HG03558 (cell line): ENCODE measurements around the gene TMEM169.

Source experiments
- ATAC-seq: cut with Tn5 transposase; IDR thresholded peaks from one replicate; pipeline ENCODE4 v1.9.1; 2021; ENCODE audit warnings: moderate number of reproducible peaks; ENCODE audit not compliant: unreplicated experiment; ENCODE audit errors: extremely low read depth

Gene TMEM169

DNA sequence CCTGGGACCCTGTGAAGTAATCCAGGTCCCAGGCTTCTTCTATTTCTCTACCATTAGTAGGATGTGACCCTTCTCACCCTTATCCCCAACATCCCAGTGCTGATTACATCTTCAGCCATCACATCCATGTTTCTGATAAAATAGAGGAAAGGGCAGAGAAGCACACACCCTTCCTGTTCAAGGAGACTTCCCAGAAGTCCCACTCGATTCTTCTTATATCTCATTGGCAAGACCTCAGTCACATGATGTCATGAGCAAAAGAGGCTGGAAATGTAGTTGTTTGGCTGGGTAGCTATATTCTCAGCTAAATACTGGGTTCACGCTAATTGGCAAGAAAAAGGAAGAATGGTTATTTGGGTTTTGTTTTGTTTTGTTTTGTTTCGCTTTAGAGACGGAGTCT is 19.4 kb downstream of the TMEM169 start:
- no peak for ATAC-seq

DNA sequence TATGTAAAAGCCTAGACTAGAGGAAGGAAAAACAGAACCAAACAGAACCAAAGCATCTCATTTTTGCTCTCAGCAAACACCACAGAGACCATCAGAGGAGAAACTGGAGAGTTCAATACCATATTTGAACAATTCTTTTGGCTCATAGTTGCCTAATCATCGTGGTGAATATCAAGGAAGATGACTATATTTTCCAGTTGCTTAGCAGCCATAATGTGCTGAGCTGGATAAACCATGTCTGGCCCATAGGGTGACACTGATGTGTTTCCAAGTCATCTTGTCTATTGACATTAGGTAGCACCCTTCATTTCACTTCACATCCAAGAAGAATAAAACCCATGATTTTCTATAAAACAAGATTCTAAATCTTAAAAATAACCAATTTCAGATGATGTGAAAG is 21.5 kb downstream of the TMEM169 start:
- no peak for ATAC-seq

DNA sequence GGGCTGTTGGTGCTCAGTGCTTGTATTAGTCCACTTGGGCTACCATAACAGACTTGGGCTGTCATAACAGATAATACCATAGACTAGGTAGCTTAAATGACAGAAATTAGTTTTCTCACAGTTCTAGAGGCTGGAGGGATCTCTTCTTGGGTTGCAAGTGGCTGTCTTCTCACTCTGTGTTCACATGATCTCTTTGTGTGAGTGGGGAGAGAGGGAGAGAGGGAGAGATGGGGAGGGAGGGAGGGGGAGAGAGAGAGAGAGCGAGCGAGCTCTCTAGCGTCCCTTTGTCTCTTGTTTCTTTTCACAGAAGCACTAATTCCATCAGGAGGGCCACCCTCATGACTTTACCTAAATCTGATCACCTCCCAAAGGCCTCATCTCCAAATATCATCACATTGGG is 23.0 kb downstream of the TMEM169 start:
- ATAC-seq: no peak

DNA sequence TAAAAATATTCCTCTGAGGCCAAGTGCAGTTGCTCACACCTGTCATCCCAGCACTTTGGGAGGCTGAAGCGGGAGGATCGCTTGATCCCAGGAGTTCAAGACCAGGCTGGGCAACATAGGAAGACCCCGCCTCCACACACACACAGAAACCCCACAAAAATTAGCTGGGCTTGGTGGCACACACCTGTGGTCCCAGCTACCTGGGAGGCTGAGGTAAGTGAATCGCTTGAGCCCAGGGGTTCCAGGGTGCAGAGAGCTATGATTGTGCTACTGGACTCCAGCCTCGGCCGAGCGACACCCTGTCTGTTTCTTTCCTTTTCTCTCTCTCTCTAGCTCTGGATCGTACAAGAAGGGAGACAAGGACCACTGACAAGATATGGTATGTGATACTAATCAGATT is 25.6 kb downstream of the TMEM169 start:
- ATAC-seq: no peak

DNA sequence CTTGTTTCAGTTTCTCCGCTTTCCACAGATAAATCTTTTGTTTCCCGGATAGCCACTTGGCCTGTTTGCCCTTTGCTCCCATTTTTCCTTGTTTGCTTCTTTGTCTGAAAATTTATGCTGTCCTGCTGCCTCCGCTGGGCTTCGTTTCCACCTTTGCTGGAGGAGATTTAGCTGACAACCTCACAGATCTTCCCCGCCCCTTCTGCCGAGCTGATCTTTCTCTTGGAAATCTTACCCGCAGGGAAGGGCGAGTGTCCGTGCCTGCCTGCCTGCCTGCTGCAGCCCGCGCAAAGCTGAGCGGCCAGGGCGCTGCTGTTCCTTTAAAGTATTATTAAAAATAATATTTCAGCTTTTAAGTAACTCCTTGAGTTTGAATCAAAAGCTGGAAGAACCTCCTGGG is 26.0 kb downstream of the TMEM169 start:
- no peak for ATAC-seq

DNA sequence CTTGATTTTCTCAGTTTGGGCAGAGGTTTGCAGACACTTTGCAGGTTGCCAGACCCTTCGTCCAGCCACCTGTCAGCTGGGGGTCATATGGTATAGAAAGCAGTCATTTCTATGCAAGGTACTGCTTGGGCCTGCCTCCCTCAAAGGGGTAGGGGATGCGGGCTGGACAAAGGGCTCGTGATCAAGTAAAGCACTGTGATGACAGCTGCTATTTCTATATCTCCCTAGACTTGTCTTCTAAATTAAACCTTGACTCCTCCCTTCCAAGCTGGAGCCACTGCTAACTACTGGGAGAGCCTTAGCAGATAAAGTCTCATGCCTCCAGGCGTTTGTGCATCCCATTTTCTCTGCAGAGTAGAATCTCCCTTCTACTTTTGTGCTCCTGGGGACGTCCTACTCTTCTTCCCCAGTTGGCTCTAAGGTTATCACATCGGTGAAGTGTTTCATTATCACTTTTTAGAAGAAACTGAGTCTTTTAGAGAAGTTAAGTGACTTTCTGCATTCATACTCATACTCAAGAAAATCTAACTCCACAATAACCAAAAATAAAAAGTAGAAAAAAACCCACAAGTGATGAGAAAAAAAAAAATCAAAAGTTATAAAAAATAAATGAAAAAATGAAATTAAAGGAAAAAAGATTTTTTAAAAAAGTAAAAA is 26.7 kb downstream of the TMEM169 start:
- ATAC-seq: no peak

DNA sequence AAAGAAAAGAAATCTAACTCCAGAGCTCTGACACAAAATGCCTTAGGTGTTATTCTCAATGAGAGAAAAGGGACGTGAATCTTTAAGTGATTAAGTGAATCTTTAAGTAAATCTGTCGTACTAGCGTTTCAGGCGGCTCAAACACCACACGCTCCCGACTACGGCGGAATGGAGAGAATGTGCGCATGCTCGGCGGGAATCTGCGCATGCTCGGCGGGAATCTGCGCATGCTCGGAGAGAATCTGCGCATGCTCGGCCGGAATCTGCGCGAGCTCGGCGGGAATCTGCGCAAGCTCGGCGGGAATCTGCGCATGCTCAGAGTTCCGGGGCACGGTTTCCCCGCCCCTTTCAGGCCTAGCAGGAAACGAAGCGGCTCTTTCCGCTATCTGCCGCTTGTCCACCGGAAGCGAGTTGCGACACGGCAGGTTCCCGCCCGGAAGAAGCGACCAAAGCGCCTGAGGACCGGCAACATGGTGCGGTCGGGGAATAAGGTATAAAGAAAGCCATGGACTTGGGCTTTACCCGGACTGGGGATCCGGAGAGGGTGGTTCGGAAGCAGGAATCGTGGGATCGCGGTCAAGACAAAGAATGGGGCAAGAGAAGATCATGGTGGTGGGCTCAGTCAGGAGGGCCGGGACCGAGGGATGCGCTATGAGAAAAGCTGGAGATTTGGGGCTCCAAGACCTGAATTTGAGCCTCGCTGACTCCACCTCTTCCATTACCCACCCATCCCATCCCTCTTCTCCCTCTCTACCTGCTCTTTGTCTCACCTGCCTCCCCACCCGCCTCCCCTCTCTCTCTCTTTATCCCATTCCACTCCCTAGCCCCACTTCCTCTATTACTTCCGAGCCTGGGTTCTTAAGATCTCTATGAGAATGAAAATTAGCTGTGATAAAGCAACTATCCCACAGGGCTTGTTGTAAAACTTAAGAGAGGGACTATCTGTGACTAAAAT is 27.5 kb downstream of the TMEM169 start, which contains the start of gene XRCC5:
XRCC5 (plus strand) TSS at position 382 of the 955 bp plus-strand sequence; CDS start at position 471, 89 bp downstream.
- ATAC-seq: peak; percentile 23

DNA sequence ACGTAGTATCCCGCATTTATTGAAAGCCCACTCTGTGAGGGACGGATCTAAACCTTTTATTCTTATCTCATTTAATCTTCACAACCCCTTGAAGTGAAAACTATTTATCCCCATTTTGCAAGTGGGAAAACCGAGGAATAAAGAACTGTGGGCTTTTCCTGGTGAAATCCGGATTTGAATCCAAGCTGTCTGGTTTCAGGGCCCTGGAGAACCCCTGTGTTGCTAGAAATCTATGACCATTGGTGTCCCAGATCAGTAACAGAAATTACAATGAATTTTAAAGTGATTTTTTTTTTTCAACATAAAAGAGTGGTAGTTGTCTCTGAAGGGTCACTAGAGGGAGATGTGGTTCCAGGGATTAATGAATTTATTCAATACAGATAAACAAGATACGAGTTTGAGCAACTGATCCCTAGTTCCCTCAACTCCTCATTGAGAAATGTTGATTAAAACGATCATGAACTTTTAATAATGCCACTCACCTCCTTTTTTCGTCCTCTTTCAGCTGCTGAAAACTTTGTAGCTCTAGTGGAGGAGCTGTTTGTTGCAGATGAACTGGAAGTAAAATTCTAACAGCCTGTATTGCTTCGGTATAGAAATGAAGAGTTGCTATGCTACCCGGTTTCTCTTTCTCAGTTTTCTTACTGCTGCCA is 28.4 kb downstream of the TMEM169 start:
- no peak for ATAC-seq

DNA sequence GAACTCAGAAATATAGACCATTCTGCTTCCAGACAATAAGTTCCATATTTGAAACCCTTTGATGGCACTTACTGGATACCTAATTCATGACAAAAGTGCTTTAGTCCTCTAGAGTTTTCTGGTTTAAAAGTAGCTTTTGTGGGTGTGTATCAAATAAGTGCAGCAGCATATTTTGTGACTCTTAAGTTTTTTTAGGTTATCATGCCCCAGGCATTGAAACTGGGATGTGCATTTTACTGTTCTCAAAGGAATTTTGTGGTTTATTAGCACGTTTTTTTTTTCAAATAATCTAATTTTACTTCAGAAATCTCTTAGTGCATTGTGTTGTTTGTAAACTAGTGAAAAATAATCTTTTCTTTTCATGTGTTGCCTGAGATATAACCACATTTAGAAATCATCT is 28.9 kb downstream of the TMEM169 start:
- no peak for ATAC-seq

DNA sequence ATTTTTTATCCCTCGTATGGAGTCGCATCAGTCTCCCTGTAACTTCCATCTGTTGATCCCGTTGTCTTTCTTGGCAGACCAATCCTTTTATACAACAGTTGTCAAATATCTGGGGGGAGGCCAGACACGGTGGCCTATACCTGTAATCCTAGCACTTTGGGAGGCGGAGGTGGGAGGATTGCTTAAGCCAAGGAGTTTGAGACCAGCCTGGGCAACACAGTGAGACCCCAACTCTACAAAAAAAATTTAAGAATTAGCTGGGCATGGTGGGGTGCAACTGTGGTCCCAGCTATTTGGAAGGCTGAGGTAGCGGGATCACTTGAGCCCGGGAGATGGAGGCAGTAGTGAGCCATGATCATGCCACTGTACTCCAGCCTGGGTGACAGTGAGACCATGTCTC is 29.4 kb downstream of the TMEM169 start:
- no peak for ATAC-seq

DNA sequence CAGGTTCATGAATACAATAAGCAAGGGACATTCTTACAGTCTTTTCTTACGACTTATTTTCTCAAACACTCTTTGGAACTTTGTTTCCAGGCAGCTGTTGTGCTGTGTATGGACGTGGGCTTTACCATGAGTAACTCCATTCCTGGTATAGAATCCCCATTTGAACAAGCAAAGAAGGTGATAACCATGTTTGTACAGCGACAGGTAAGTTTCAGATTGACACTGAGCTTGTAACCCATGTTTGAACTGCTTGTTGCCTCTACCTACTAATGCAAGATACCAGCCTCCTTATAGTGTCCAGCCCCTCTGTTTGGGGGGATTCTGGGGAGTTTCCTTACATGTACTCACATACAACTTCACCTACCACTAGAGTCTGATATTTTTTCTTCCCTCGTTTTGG is 31.2 kb downstream of the TMEM169 start:
- ATAC-seq: no peak

DNA sequence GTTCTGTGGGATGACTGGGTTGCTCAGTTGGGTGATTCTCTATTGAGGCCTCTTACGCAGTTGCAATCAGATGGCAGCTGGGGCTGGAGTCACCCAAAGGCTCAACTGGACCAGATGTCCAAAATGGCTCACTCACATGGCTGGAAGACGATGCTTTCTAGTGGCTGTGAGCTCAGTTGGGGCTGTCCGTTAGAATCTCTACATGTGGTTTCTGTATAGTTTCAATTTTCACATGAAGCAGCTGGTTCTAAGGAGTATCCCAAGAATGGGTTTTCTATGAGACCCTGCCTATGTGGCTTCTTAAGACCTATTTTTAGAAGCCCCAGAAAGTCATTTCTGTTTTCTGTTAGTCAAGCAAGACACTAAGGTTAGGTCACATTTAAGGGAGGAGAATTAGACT is 31.9 kb downstream of the TMEM169 start:
- ATAC-seq: peak; percentile 78

DNA sequence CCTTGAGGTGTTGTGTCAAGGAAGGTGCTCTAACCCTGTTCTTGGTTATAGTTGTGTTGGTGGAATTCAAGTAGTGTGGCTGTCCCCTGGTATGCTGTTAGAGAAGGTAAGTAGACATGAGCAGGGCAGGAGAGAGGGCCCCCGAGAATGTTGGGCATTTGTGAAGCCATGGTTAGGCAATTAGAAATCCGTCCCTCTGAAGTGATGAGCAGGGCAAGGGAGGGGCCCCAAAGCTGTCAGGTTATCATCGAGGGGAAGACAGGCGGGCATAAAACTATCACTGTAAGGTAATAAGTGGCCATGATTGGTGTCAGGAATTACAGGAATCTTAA is 32.6 kb downstream of the TMEM169 start:
- ATAC-seq: no peak

DNA sequence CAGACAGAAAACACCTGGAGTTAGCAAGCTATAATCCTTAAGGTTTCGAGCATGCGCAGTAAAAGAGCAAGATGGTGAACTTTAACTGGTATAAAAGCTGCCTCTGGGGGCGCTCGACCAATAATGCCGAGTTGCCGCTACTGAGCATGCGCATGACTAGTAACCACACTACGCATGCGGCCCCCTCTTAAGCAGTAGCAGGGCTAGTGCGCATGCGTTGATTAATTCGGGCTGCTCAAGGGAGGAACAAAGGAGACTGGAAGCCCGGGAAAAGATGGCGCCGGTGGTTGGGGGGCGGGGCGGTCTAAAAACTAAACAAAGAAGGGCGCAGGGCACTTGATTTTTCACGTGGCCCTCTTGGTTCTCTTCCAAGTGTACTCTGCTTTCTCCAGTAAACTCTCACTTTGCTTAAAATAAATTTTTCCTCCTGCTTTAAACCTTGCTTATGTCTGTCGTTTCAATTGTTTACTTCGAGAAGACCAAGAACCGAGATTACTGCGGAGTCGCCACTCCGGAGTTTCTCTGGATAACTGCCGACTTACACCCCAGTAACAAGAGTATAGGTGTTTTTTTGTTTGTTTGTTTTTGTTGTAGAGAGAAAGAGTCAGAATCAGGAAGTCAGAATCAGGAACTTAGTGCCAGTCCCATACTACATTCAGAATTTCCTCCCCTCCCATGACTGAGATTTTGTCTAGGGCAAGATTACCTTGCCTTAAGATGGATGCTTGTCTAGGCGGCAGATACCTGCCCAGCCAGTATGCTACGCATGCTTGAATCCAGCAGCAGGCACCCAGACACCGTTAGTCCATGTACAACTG is 33.2 kb downstream of the TMEM169 start:
- no peak for ATAC-seq

DNA sequence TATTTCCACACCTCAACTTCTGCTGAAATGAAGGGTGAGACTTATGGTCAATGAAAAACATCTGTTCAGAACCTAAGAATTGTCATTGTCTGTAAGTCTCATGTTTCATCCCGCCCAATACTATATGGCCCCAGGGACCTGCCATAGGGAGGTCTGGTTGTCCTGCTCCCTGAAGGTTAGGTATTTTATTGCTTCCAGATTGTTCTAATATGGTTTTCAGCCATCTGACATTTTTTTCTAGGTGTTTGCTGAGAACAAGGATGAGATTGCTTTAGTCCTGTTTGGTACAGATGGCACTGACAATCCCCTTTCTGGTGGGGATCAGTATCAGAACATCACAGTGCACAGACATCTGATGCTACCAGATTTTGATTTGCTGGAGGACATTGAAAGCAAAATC is 34.7 kb downstream of the TMEM169 start:
- no peak for ATAC-seq

DNA sequence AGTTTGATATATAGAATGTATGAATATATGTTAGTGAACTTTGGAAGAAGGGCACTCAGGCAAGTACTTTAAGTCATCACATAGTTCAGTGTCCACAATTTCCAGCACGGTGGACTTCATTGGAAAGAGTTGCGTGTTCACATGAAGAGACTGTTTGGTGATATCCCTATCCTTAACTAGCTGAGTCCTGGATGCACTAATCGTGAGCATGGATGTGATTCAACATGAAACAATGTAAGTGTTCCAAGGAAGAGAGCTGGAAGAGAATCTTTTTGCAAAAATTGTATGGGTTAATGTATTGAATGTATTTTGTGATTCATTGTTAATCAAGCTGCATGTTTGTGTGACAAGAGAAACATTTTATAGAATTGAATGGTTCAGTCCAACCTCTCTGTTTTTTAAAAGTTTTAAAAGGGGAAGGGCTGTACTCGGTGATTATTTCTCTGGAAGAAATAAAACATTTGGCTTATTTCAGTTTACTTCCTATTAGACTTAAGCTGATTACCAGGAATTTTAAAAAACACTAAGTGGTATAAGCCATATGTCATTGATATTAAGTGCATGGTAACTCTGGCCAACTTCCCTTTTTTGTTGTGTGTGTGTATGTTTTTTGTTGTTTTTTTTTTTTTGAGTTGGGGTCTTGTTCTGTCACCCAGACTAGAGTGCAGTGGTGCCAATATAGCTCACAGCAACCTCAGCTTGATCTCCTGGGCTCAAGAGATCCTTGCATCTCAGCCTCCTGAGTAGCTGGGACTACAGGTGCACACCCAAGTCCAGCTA is 36.0 kb downstream of the TMEM169 start:
- no peak for ATAC-seq

DNA sequence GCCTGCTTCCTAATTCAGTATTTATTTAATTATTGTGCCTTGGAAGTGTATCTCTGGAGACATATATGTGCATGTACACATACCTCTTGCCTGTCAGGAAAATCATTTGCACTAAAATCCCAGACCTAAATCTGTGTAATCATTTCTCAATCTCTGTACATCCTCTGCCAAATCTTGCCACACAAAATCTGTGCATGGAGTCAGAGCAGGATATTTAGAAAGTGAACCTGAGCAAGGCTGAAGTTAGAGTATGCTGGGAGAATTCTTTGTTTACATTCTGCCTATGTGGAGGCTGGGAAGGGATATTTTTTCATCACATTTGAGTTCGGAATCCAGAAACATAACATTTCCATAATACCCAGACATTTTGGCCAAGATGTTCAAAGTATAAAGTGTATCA is 36.8 kb downstream of the TMEM169 start:
- no peak for ATAC-seq

DNA sequence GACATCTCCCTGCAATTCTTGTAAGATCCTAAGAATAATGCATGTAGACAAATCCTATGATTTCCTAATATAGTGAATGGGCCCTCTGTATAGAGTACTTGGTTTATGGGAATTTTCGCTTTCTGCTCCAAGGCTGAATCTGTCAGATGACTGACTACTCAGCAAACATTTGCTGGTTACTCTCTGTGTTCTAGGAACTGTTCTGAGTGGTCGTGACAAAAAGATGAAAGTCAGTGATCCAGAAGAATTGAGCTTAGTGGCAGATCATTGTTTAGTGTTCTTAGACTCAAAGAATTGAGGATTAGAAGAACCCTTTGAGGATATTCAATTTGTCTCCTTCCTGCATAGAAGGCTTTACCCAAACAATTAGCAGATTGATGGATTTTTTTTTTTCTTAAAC is 37.4 kb downstream of the TMEM169 start:
- no peak for ATAC-seq

DNA sequence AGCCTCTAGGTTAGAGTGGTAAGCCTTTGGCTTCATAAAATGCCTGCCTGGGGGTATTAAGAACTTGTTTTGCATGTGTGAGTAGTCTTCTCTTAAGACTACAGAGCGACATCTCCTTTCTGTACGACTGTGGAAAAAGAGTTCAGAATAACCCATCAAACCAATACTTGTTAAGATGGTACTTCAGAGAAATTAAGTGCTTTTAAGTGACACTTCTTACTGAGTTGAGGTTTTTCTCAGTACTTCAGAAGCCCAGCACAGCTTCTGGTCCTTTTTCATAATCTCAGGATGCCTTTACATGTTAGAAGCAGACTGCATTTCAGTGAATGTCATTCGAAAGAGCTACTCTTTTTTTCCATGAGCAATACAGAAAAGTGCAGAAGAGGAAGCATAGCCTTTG is 38.3 kb downstream of the TMEM169 start:
- ATAC-seq: no peak

DNA sequence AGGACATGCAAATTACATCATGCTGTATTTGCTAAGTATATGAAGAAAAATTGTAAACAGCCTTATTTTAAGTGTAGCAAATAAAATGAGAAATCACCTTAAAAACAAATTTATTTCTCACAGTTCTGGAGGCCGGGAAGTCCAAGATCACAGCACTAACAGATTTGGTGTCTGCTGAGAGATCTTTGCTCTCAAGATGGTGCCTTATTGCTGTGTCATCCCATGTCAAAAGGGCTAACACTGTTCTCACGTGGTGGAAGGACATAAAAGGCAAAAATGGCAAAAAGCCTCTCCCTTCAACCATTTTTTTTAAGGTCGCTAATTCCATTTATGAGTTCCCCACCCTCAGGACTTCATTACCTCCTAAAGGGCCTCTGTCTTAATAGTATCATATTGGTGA is 39.5 kb downstream of the TMEM169 start:
- no peak for ATAC-seq
